Central memory CD8-positive, alpha-beta T cell (primary cell): Measurements from ENCODE around the gene GINS2.

Experiments used
- ATAC-seq: fragments of 150-1000 bp; cut with Tn5 transposase; replicated peaks from 2 replicates; pipeline ENCODE4 v1.10.0; 2022; ENCODE audit warnings: mild to moderate bottlenecking, moderate FRiP score, moderate number of reproducible peaks; ENCODE audit not compliant: poor library complexity, severe bottlenecking; ENCODE audit errors: extremely low read depth
- DNase-seq, 2 donors: peaks; one replicate each; pipeline ENCODE4 v3.0.0; 2021; ENCODE audit warnings: low spot score in 2 of 2
- H3K27ac Mint-ChIP-seq: one replicate; pipeline ENCODE4 v1.8.0; 2022; ENCODE audit warnings: low read depth, mild to moderate bottlenecking, moderate library complexity, mixed read lengths
- H3K27me3 Mint-ChIP-seq: one replicate; pipeline ENCODE4 v1.8.0; 2022; ENCODE audit warnings: mixed read lengths
- H3K36me3 Mint-ChIP-seq: one replicate; pipeline ENCODE4 v1.8.0; 2022; ENCODE audit warnings: mild to moderate bottlenecking, moderate library complexity, mixed read lengths; ENCODE audit not compliant: insufficient read depth
- H3K4me1 Mint-ChIP-seq: one replicate; pipeline ENCODE4 v1.8.0; 2022; ENCODE audit warnings: mixed read lengths
- H3K4me3 Mint-ChIP-seq: one replicate; pipeline ENCODE4 v1.8.0; 2022; ENCODE audit warnings: mild to moderate bottlenecking, moderate library complexity, mixed read lengths
- H3K9me3 Mint-ChIP-seq: one replicate; pipeline ENCODE4 v1.8.0; 2022; ENCODE audit warnings: mixed read lengths

The GINS2 gene

DNA sequence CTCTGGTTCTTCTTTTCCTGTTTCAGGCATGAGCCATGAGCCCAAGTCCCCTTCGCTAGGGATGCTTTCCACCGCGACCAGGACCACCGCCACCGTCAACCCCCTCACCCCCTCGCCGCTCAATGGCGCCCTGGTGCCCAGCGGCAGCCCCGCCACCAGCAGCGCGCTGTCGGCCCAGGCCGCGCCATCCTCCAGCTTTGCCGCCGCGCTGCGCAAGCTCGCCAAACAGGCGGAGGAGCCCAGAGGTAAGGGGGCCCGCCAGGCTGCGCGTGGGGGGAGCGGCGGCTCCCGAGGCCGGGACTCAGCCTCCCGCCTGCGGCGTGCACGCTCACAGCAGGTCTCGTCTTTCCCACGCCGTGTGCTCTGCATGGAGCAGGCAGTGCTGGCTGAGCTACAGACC lies 54.9 kb downstream of the GINS2 start:
- H3K9me3 Mint-ChIP-seq: no peaks in the 10 kb centered on the region
- ATAC-seq (no peak), DNase-seq (no peak)
- H3K4me1 Mint-ChIP-seq: peaks cover 15% of the 10 kb centered on the region
- no peaks in the 10 kb centered on the region for H3K27me3 Mint-ChIP-seq
- no peak overlapping the region for H3K4me3 Mint-ChIP-seq
- H3K36me3 Mint-ChIP-seq: peaks cover 6% of the 10 kb centered on the region
- no peak overlapping the region for H3K27ac Mint-ChIP-seq

DNA sequence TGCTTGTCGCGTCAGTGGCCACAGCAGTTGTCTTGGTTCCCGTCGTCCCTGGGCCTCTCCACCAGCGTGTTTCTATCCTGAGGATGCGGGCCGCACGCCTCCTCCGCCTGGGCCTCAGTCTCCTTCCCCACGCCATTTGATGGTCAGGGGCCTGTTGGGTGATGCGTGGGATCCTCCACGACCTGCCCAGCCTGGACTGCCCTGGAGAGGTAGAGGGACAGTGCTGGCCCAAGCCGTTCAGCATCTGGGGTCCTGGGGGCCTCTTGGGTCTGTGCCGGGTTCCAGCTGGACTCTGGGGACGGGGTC lies 55.4 kb downstream of the GINS2 start:
- peaks cover 18% of the 10 kb centered on the region for H3K4me1 Mint-ChIP-seq
- H3K27me3 Mint-ChIP-seq: no peaks in the 10 kb centered on the region
- DNase-seq: no peak
- no peaks in the 10 kb centered on the region for H3K9me3 Mint-ChIP-seq
- H3K4me3 Mint-ChIP-seq: no peak overlapping the region
- H3K27ac Mint-ChIP-seq: no peak overlapping the region
- ATAC-seq: no peak
- peaks cover 6% of the 10 kb centered on the region for H3K36me3 Mint-ChIP-seq

DNA sequence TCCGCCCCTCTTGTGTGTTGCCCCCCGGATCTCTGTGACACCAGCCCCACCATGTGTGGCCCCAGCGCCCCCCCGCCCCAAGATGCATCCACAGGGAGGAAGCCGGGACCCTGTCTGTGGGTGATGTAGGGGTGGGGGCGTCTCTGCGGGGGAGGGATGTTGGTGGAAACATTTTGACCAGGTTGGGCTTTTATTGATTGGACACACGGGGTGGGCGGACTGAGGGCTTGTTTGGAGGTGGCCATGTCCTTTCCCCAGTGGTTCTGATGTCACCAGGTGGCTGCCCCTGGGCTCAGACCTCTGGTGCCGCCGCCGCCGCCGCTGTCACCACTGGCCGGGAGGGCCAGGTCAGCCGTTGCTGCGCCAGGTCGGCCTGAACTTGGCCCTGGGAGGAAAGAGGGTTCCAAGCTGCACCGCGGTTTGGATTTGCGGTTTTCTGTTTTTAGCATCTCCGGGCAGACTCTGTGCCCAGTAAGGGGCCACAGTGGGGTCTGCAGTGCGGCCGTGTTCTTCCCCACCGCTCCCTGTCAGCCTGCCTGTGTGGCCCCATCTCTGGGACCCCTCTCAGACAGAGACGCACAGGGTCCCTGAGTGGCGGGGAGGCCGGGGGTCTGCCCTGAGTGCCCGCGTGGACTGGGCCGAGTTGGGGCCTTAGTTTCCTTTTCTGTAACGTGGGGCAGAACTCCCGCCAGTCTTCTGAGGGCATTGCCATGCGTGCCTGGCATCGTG lies 55.9 kb downstream of the GINS2 start:
- ATAC-seq: no peak
- Mint-ChIP-seq H3K9me3 (no peaks in the 10 kb centered on the region), H3K4me1 (peaks cover 18% of the 10 kb centered on the region), H3K27me3 (no peaks in the 10 kb centered on the region), H3K27ac (no peak overlapping the region), H3K36me3 (peaks cover 6% of the 10 kb centered on the region), H3K4me3 (no peak overlapping the region)
- DNase-seq: no peak

DNA sequence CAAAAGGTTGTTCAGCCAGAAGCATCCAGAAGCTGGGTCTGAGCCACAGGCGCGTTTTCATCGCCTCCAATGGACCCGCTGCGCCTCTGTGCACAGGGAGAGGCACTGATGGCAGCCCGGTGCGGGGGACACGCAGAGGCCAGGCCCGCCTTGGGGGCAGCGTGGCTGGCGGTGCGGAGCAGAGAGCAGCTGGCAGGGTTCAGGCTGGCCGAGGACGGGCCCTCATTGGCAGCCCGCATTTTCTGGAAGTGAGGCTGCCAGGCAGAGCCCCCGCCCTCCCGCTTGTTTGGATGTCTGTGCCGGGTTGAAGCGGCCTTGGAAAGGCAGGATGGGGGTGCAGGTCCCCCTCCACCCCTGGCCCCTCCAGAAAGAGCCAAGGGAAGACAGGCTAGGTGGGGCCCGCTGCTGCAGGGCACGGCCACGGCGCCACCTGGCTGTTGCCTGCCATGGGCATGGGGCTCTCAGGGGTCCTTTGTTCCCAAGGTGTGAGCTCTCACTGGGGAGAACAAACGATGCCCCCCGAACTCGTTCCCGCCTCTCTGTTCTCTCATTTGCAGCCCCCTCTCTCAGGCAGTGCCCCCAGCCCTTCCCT lies 56.9 kb downstream of the GINS2 start:
- no peak overlapping the region for H3K27ac Mint-ChIP-seq

DNA sequence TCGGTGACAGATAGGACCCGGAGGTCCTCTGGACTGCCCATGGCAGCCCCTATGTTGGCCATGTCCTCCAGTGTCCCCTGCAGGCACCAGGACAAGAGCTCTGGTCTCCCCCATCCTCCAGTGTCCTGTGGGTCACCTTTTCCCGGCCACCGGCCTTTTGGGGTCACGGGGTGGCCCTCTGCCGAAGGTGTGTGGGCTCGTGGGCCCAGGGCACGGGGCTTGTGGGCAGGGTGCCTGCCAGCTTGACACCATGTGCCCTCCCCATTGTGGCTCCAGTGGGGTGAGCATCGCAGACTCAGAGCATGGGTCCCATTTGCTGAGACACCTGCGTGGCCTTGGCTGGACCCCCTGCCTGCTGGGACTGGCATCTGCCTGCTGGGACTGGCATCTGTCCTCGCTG lies 57.5 kb downstream of the GINS2 start:
- Mint-ChIP-seq H3K9me3 (no peaks in the 10 kb centered on the region), H3K4me3 (no peak overlapping the region), H3K27me3 (no peaks in the 10 kb centered on the region), H3K4me1 (peaks cover 22% of the 10 kb centered on the region), H3K27ac (no peak overlapping the region), H3K36me3 (peaks cover 6% of the 10 kb centered on the region)
- DNase-seq: no peak
- no peak for ATAC-seq

More for the DNA sequence above, 56.9 kb downstream of the GINS2 start:
- Mint-ChIP-seq H3K36me3 (peaks cover 6% of the 10 kb centered on the region), H3K27me3 (no peaks in the 10 kb centered on the region), H3K9me3 (no peaks in the 10 kb centered on the region), H3K4me1 (peaks cover 18% of the 10 kb centered on the region), H3K4me3 (no peak overlapping the region)
- no peak for DNase-seq
- ATAC-seq: no peak

DNA sequence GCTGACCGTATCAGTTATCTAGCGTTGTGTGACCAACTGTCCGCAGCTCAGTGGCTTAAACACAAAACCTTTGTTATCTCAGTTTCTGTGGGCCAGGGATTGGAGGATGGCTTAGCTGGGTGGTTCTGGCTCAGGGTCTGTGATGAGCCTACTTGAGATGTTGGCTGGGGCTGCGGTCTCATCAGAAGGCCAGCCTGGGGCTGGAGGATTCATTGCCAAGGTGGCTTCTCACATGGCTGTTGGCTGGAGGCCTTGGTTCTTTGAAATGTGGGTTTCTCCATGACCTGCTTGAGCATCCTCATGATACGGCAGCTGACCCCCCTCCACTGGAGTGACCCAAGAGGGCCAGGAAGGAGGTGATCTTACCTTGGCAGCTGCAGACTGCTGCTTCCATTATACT lies 58.9 kb downstream of the GINS2 start:
- no peak overlapping the region for H3K27ac Mint-ChIP-seq
- peaks cover 8% of the 10 kb centered on the region for H3K36me3 Mint-ChIP-seq
- no peaks in the 10 kb centered on the region for H3K9me3 Mint-ChIP-seq
- DNase-seq: no peak
- peaks cover 31% of the 10 kb centered on the region for H3K4me1 Mint-ChIP-seq
- H3K27me3 Mint-ChIP-seq: no peaks in the 10 kb centered on the region
- ATAC-seq: no peak
- H3K4me3 Mint-ChIP-seq: no peak overlapping the region

DNA sequence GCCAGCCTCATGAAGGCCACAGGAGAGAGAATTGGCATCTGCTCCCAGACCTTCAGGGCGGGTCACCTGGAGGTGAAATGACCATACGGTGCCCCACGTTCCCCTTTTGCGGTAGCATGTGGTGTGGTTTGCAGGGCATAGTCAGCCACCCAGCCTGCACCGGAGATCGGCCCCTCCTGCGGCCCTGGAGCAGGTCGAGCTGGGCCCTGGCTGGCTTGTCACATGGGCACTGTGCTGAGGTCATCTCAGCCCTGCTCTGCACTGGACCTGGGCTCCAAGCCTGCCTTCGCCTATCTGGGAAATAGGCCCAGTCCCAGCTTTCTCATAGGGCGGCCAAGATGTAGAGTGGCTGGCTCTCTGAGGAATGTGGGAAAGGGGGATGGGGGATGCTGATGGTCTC lies 59.4 kb downstream of the GINS2 start:
- no peaks in the 10 kb centered on the region for H3K9me3 Mint-ChIP-seq
- H3K4me3 Mint-ChIP-seq: no peak overlapping the region
- H3K27me3 Mint-ChIP-seq: no peaks in the 10 kb centered on the region
- H3K27ac Mint-ChIP-seq: peak overlapping the region; percentile 78
- DNase-seq: no peak
- peaks cover 31% of the 10 kb centered on the region for H3K4me1 Mint-ChIP-seq
- peaks cover 8% of the 10 kb centered on the region for H3K36me3 Mint-ChIP-seq
- ATAC-seq: no peak

DNA sequence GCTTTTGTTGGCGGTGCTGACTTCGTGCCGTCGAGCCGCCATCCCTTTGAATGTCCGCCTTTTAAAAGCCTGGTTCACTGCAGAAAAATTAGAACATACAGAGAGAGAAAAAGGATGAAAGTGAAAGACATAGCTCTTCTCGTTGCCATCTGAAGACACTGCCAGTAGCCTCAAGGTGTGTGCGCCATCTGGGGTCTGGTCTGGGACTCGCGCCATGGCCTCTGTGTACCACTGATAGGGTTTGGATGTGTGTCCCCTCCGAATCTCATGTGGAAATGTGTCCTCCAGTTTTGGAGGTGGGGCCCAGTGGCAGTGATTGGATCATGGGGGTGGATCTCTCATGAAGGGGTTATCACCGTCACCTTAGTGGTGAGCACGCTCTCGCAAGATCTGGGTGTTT lies 60.1 kb downstream of the GINS2 start:
- DNase-seq (no peak), ATAC-seq (no peak)
- H3K36me3 Mint-ChIP-seq: peaks cover 7% of the 10 kb centered on the region
- no peaks in the 10 kb centered on the region for H3K27me3 Mint-ChIP-seq
- peak overlapping the region; percentile 78 for H3K27ac Mint-ChIP-seq
- H3K9me3 Mint-ChIP-seq: no peaks in the 10 kb centered on the region
- no peak overlapping the region for H3K4me3 Mint-ChIP-seq
- H3K4me1 Mint-ChIP-seq: peaks cover 34% of the 10 kb centered on the region

DNA sequence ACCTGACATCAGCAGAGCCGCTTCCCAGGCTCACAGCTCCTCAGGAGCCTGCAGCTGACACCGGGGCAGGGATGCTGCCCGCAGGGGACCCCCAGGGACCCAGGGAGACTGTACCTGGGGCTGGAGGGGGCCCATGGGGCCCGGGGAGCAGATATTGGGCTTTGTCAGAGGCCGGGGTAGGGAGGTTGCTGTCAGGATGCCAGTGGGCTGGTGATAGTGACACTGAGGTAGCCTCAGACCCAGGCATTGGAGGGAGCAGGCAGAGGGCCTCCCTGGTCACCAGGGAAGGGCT lies 60.5 kb downstream of the GINS2 start:
- no peaks in the 10 kb centered on the region for H3K9me3 Mint-ChIP-seq
- H3K4me1 Mint-ChIP-seq: peaks cover 38% of the 10 kb centered on the region
- H3K36me3 Mint-ChIP-seq: peaks cover 7% of the 10 kb centered on the region
- no peak for DNase-seq
- H3K4me3 Mint-ChIP-seq: no peak overlapping the region
- ATAC-seq: no peak
- H3K27me3 Mint-ChIP-seq: no peaks in the 10 kb centered on the region
- H3K27ac Mint-ChIP-seq: no peak overlapping the region

DNA sequence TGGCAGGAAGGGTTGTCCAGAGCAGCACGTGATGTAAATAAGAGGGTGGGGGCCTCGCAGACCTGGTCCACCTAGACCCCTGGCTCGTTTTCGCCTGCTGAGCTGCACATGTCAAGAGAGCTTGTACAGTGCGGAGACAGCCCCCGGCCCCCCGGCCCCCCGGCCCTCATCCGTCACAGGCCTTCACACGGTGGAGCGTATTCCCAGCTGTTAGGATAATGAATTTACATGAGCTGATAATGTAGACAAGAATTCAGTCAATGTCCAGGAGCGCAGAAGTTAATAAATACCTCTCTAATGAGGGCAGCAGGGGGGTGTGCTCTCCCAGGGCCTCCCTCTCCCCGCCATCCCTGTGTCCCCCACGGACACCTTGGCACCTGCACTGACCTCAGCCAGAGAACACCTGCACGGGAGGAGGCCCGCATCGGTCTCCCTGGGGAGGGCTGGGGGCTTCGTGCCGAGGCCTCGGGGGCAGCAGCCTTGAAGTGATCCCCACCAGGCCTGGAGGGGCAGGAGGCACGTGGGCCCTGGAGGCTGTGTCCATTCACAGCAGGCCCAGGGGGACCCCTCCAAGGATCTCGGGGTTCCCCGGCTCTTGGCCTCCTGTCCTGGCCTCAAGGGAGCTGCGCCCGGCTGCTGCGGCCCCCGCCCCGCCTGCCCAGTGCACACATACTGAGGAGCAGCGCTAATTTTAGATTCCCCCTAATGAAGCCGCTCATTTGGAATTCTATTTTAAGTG lies 61.1 kb downstream of the GINS2 start:
- H3K4me1 Mint-ChIP-seq: peaks cover 44% of the 10 kb centered on the region
- ATAC-seq: no peak
- no peak for DNase-seq
- no peaks in the 10 kb centered on the region for H3K27me3 Mint-ChIP-seq
- H3K27ac Mint-ChIP-seq: peak overlapping the region; percentile 77
- no peaks in the 10 kb centered on the region for H3K9me3 Mint-ChIP-seq
- peaks cover 9% of the 10 kb centered on the region for H3K36me3 Mint-ChIP-seq
- H3K4me3 Mint-ChIP-seq: no peak overlapping the region

DNA sequence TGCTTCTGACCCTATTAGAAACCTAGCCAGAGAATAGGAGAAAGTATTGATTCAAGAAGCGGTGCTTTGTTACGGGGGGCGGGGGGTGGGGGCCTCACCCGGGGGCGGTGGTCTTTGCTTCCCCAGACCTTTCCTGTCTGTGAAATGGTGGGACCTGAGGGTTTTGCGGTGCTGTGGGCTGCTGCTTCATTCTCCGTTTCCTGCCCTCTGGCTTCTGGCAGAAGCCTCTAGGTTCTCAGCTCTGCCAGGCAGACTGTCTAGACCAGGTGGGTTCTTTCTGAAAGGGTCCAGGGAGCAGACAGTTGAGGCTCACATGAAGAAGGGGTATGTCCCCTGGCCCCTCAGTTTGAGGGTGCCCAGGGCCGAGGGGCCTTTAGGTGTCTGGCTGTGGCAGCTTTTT lies 61.7 kb downstream of the GINS2 start:
- Mint-ChIP-seq H3K36me3 (peaks cover 8% of the 10 kb centered on the region), H3K27ac (peak overlapping the region; percentile 77), H3K27me3 (no peaks in the 10 kb centered on the region), H3K4me1 (peaks cover 50% of the 10 kb centered on the region), H3K4me3 (no peak overlapping the region), H3K9me3 (no peaks in the 10 kb centered on the region)
- no peak for DNase-seq
- no peak for ATAC-seq
